ENCODE results near the gene GBX1.

Gene GBX1

DNA sequence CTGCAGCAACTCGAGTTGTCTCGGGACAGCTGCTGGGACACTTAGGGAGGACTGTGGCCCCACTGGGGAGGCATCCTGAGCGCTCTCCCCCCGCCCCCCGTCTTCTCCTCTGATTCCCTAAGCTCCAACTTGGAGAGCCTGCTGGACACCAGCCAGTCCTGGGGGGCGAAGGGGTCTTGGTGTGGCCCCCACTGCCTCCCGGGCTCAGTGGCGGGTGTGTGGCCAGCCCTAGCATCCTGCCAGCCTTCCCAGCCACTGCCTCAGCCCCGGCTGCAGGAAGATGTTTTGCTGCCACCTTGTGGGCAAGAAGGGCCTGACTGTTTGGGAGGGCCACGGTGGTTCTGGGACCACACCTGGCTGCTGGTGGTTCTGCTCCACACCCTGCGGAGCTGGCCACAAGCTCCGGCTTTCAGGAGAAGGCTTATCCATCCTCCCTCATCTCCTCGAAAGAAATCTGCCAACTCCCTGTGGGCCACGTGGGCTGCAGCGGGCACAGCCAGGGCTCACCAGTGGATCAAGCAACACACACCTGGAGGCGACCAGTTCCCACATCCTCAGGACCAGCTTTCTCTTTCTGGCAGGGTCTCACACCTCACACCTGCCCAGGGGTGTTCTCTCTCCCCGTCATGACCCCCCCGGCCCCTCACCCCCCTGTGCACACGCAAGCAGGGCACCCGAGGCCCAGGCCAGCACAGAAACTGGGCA lies 56.4 kb downstream of the GBX1 start:
- peak; percentile 83 for DNase-seq

DNA sequence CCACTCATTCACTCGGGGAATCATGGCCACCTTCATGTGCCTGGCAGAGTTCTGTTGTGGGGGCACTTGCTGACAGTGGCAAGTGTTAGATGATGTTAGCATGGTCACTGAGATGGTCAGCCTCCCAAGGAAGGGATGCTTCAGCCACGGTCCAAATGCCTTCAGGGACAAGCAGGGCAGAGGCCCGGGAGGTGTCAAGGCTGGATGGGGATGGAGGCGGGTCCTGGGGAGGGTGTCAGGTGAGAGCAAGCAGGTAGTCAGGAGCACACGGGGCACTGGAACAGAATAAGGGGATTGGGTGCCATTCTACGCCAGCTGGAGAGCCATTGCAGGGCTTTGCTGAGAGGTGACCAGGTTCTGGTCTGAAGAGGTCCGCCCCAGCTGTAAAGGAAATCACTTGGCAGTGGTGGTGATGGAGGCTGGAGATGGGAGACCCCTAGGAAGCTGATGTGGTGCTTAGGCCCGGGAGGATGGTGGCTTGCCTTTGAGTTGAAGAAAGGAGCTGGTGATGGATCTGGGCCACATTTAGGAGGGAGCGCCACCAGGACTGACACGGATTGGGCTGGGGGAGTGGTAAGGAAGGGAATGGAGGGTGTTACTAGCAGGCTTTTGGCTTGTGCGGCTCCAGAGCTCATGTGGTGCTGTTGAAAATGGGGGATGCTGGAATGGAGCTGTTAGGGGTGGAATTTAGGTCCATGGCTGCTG lies 57.1 kb downstream of the GBX1 start:
- no peak for DNase-seq

DNA sequence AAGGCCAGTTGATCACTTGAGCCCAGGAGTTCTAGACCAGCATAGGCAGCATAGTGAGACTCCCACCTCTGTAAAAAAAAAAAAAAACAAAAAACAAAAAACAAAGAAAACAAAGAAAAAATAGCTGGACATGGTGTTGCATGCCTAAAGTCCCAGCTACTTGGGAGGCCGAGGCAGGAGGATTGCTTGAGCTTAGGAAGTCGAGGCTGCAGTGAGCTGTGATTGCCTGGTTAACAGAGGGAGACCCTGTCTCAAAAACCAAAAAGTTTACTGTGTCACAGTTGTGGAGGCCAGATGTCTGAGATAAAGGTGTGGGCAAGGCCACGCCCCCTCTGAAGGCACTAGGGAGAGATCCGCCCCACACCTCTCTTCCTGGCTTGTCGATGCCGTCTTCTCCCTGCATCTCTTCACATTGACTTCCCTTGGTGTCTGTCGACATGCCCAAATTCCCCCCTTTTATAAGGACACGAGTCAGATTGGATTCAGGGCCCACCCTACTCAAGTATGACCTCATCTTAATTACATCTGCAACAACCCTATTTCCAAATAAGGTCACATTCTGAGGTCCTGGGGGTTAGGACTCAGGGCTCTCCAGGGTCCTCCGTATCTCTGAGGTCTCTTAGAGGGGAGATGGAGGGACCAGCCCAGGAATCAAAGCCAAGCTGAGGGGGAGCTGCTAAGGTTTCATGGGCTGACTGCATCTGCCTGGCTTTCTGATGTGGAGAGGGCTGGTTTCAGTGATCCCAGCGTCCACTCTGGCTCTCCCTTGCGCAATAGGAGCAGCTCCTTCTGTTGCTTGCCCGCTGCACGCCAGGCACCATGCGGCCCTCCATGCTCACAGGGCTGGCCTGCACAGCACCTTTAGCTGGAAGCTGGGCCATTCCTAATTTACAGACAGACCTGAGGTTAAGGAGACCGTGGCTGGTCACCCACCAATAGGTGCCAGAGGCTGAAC lies 58.1 kb downstream of the GBX1 start:
- DNase-seq: no peak

DNA sequence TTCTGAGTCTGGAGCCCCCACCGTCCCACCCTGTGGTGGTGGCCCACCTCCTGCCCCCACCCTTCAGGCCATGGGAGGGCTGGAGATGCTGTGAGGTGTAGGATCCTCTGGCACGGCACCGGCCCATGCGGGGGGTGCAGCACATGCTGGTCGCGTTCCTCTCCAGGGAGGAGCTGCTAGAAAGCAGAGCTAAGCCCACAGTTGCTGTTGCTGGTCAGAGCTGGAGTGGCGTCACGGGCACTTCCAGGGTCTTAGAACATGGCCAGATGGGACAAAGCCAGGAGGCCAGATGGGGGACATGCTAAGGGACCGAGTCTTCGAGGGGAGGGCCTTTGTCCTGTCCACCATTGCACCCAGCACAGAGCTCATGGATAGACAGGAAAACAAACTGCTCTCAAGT lies 59.6 kb downstream of the GBX1 start:
- DNase-seq: no peak

DNA sequence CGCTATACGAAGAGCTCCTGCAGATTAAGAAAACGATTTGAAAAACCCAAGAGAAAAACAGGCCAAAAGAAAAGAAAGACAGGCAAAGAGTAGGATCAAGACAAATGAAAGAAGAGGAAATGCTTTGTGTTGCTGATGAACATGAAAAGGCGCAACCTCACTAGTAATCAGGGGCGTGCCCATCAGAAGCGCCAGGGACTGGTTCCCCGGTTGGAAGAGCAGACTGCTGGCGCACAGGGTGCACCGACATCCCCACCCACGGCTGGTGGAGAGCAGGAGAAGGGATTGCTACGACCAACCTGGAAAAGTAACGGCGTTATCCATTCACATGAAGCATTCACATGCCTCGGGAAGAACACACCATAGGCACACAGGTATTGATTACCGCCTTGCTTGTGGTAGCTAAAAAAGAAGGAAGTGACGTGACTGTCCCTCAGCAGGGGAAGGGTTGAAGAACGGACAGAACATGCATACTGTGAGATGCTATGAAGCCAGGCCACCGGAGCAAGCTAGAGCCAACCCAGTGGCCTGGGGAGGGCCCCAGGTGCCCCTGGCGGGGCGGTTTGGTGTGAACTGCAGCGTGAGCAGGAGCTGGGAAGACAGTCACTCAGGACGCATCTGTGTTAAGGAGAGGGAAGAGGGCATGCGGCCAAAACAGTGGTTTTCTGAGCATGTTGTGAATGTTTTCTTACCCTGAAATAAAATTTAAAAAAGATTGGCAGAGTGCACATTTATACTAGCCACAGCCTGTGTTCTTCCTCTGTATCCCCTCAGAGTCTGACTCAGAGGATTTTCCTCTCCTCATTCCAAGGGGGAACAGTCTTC lies 62.9 kb downstream of the GBX1 start:
- DNase-seq: no peak

DNA sequence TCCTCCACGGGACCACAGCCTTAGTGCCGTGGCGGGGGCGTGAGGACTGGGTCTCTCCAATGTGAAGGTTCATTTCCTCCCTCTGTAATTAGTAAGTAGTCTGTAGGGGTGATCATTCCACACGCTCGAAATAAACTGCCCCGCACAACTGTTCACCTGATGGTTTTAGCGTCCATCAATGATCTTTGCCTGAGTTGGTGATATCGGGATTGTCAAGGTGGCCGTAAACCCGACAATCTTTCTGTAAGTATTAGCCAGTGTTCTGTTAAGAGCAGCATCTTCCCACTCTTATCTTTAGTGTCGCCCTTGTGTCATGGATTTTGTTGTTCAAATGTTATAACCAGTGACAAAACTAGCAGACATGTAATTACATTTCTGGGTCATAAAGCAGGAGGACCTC lies 63.5 kb downstream of the GBX1 start:
- DNase-seq: no peak

DNA sequence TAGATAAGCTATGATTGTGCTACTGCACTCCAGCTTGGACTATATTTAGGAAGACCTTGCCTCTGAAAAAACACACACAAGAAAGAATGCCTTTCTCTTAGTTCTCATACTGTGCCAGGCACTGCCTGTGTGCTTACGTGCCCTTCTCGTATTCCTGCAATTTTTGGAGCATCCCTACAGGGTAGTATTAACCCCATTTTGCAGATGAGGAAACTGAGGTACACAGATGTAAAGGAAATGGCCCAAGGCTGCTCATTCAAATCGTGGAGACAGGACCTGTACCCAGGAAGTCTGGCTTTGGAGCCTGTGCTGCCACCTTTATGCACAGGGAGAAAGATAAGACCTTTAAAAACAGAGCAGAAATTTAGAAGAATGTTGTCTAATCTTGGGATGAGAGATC lies 64.5 kb downstream of the GBX1 start:
- DNase-seq: no peak

DNA sequence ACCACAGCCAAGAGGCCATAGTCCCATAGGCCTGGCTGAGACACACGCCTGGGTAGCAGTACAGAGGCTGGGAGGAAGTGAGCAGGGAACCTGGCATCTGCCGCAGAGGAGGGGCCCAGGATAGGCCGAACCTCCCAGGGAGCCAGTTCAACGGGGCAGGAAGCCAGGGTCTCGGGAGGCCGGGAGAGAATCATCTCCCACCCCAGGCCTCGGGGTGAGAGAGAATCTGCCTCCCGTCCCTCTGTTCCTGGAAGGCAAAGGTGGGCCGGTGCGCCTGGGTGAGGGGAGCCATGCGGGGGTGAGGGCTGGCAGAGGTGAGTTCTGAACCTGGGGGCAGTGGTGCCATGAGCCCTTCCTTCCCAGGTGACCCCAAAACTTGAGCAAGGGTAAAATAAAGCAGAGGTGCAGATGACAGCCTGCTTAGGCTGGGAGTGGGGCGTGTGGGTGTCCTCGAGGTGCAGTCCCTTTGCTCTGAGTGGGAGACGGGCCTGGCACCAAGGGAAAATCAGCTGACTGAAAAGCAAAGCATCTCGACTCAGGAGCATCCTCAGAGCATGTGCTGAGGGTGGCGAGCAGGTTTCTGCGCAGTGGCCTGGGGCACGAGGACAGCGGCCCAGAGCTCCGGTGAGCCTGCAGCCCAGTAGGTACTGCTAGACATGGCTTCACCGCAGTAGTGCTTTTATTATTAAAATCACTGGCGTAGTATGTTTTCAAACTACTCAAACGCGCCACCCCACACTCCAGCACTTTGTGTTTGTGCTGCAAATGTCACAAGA lies 65.7 kb downstream of the GBX1 start:
- no peak for DNase-seq

DNA sequence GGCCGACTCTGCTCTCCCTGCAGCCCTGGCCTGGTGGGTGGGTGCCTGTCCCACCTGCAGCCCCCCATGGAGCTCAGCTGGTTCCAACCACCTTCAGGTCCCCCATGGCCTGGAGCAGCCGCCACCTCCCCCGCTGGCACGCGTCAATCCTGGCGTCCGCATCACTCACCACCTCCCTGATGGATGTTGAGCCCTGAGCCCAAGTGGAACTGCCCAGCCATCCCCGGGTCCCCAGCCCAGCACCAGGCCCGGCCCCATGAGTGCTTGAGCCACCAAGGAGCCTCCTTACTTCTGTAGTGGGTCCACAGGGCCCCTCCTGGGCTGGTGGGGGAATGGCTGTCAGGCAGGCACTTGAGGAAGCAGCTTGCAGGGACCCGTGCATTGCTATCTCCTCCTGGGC lies 66.6 kb downstream of the GBX1 start:
- no peak for DNase-seq

DNA sequence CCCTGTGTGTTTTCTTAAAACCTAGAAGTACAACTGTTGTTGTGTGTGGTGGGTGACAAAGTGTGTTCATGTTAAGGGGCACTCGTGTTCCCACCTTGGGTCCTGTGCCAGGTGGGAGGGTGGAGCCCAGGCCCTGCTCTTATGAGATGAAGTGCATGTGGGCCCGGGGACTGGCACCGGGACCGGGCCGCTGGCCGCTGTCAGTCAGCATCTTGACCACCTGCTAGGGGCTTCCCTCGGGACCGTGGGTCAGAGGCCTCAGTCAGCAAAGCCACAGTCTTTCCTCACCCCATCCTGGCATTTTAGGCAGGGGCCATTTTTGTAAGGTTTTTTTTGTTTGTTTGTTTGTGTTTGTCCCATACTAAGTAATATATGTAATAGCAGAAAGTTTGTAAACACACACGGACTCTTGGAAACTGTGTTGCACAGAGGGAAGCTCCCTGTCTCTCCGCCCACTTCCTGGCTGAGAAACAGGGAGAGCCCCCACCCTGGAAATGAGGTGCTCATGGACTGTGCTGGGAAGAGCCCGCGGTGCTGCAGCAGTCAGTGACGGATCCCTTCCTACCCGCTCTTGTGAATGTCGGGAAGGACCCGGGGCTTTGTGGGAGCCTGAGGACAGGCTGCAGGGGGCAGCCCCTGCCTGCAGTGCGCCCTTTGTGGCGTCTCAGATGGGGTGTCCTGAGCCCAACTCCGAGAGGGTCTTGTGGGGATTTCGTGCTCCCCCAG lies 67.8 kb downstream of the GBX1 start:
- DNase-seq: no peak

Measured in stimulated activated CD4-positive, alpha-beta T cell treated with anti-CD3 and anti-CD28 coated beads, Interleukin-15, amount 100 ng/mL, for 24 hours (primary cell).